GM23338 (cell line): ENCODE results near the gene MAST2. TPM values are rescaled to one million over a fixed set of nuclear protein-coding genes. Genes with fewer than 3 reads are reported as not detected.

Experiments
- ATAC-seq: fragments of 200-7000 bp; cut with Tn5 transposase; 3 replicates; pipeline ENCODE4 v1.9.1; 2020
- DNase-seq: peaks from one replicate; pipeline ENCODE4 v3.0.0-alpha.2; 2015; ENCODE audit warnings: low spot score
- H2AFZ ChIP-seq: fragments of 200-600 bp; sonication (generic); 2 replicates; pipeline ENCODE4 v1.8.0; 2016; ENCODE audit warnings: antibody characterized with exemption, mild to moderate bottlenecking, moderate library complexity
- H3F3A ChIP-seq: fragments of 200-600 bp; sonication (generic); replicated peaks from 2 replicates; pipeline ENCODE4 v1.8.0; 2017; ENCODE audit warnings: antibody characterized with exemption, mixed run types, low read depth
- H3K27ac ChIP-seq: fragments of 200-600 bp; sonication (generic); 2 replicates; pipeline ENCODE4 v1.6.1; 2016; ENCODE audit warnings: low read depth
- H3K27me3 ChIP-seq: fragments of 200-600 bp; sonication (generic); 2 replicates; pipeline ENCODE4 v1.8.0; 2016; ENCODE audit warnings: mild to moderate bottlenecking, mixed run types, moderate library complexity; ENCODE audit not compliant: insufficient read depth
- H3K36me3 ChIP-seq: fragments of 200-600 bp; sonication (generic); 2 replicates; pipeline ENCODE4 v1.8.0; 2016; ENCODE audit warnings: mild to moderate bottlenecking; ENCODE audit not compliant: insufficient read depth
- H3K4me1 ChIP-seq: fragments of 200-600 bp; sonication (generic); 2 replicates; pipeline ENCODE4 v1.8.0; 2016; ENCODE audit warnings: mild to moderate bottlenecking, moderate library complexity; ENCODE audit not compliant: insufficient read depth
- H3K4me2 ChIP-seq: fragments of 200-600 bp; sonication (generic); 2 replicates; pipeline ENCODE4 v1.7.1; 2017; ENCODE audit warnings: mixed run types
- H3K4me3 ChIP-seq: fragments of 200-600 bp; sonication (generic); 2 replicates; pipeline ENCODE4 v1.6.1; 2016; ENCODE audit warnings: mixed run types
- H3K79me2 ChIP-seq: fragments of 200-600 bp; sonication (generic); replicated peaks from 2 replicates; pipeline ENCODE4 v1.8.0; 2017; ENCODE audit warnings: mild to moderate bottlenecking; ENCODE audit not compliant: insufficient read depth
- H3K9me2 ChIP-seq: fragments of 200-600 bp; sonication (generic); 2 replicates; pipeline ENCODE4 v1.8.0; 2017; ENCODE audit not compliant: insufficient read depth
- H4K20me1 ChIP-seq: fragments of 200-600 bp; sonication (generic); replicated peaks from 2 replicates; pipeline ENCODE4 v1.8.0; 2017; ENCODE audit warnings: mild to moderate bottlenecking; ENCODE audit not compliant: insufficient read depth
- H3K27ac Mint-ChIP-seq: 2 replicates; pipeline ENCODE4 v1.8.0; 2020; ENCODE audit warnings: inconsistent platforms, mild to moderate bottlenecking, moderate library complexity, mixed read lengths
- H3K27me3 Mint-ChIP-seq: 3 replicates; pipeline ENCODE4 v1.8.0; 2022; ENCODE audit warnings: low read depth, mild to moderate bottlenecking, moderate library complexity, mixed read lengths, inconsistent platforms; ENCODE audit not compliant: insufficient read depth, poor library complexity
- H3K36me3 Mint-ChIP-seq: 3 replicates; pipeline ENCODE4 v1.8.0; 2021; ENCODE audit warnings: low read depth, mild to moderate bottlenecking, inconsistent platforms, moderate library complexity, mixed read lengths
- H3K4me1 Mint-ChIP-seq: 3 replicates; pipeline ENCODE4 v1.8.0; 2020; ENCODE audit warnings: mild to moderate bottlenecking, inconsistent platforms, mixed read lengths
- H3K4me3 Mint-ChIP-seq: 3 replicates; pipeline ENCODE4 v1.8.0; 2021; ENCODE audit warnings: moderate library complexity, mild to moderate bottlenecking, inconsistent platforms, mixed read lengths
- H3K9me3 Mint-ChIP-seq: 3 replicates; pipeline ENCODE4 v1.8.0; 2020; ENCODE audit warnings: moderate library complexity, mild to moderate bottlenecking, inconsistent platforms, mixed read lengths
- CREB1 ChIP-seq: fragments of 250-450 bp; sonication (Bioruptor Pico); IDR thresholded peaks from 2 replicates; pipeline ENCODE4 v1.5.0; 2020; ENCODE audit warnings: low read depth, mild to moderate bottlenecking, moderate library complexity
- CTCF ChIP-seq, 2 experiments: fragments of 200-600 bp in 1 of 2; sonication (generic) in 1 of 2; conservative IDR thresholded peaks; 2 replicates each; pipeline versions ENCODE4 v1.5.1 to v1.6.1; 2016 to 2017; ENCODE audit warnings: antibody characterized with exemption in 2 of 2, low read depth in 2 of 2, mild to moderate bottlenecking in 2 of 2, moderate library complexity in 1 of 2
- ETS1 ChIP-seq: IDR thresholded peaks from 2 replicates; pipeline ENCODE4 v1.6.1; 2016; ENCODE audit warnings: antibody characterized with exemption
- EZH2 ChIP-seq: fragments of 200-600 bp; sonication (generic); IDR thresholded peaks from one replicate; pipeline ENCODE4 v1.8.0; 2017; ENCODE audit warnings: antibody characterized with exemption, mild to moderate bottlenecking, low read depth; ENCODE audit not compliant: unreplicated experiment
- EZH2phosphoT487 ChIP-seq: fragments of 200-600 bp; sonication (generic); IDR thresholded peaks from one replicate; pipeline ENCODE4 v1.8.1; 2018; ENCODE audit warnings: antibody characterized with exemption; ENCODE audit not compliant: unreplicated experiment
- JUNB ChIP-seq: IDR thresholded peaks from one replicate; pipeline ENCODE4 v1.6.1; 2016; ENCODE audit warnings: antibody characterized with exemption; ENCODE audit not compliant: unreplicated experiment
- NANOG ChIP-seq: IDR thresholded peaks from 2 replicates; pipeline ENCODE4 v1.6.1; 2016; ENCODE audit warnings: antibody characterized with exemption, borderline replicate concordance
- POLR2AphosphoS5 ChIP-seq: IDR thresholded peaks from 2 replicates; pipeline ENCODE4 v1.6.1; 2016; ENCODE audit warnings: antibody characterized with exemption, low read depth
- REST ChIP-seq: IDR thresholded peaks from one replicate; pipeline ENCODE4 v1.6.1; 2018; ENCODE audit warnings: antibody characterized with exemption; ENCODE audit not compliant: unreplicated experiment
- STAT1 ChIP-seq: IDR thresholded peaks from one replicate; pipeline ENCODE4 v1.6.1; 2016; ENCODE audit warnings: antibody characterized with exemption; ENCODE audit not compliant: unreplicated experiment
- ZNF114 ChIP-seq: fragments of 250-450 bp; sonication (Bioruptor Pico); IDR thresholded peaks from 2 replicates; pipeline ENCODE4 v1.5.0; 2020; ENCODE audit warnings: mild to moderate bottlenecking, moderate library complexity
- ZNF331 ChIP-seq: fragments of 250-450 bp; sonication (Bioruptor Pico); IDR thresholded peaks from 2 replicates; pipeline ENCODE4 v1.5.0; 2020; ENCODE audit warnings: low read depth, mild to moderate bottlenecking, moderate library complexity
- ZNF462 ChIP-seq: fragments of 250-450 bp; sonication (Bioruptor Pico); IDR thresholded peaks from 2 replicates; pipeline ENCODE4 v1.5.0; 2020; ENCODE audit warnings: mild to moderate bottlenecking, moderate library complexity
- polyA plus RNA-seq: library from polyadenylated mRNA; unstranded; fragments of >200 nt; fragmentation: Nextera tagmentation; extraction: Ambion mirVana; gene quantifications from 2 replicates; pipeline ENCODE4 v1.2.1, GENCODE V29; 2016
- total RNA-seq: library from RNA; depleted of rRNA; stranded (reverse); fragments of >200 nt; shearing (Covaris generic); gene quantifications from 2 replicates; pipeline ENCODE4 v1.2.3, GENCODE V29; 2014

The MAST2 gene
- total and polyA plus RNA-seq, 2 experiments from 2014 or later: 11.5 to 57.7 TPM

- peaks cover 14% of the 10 kb centered on the region; the same call in 2 of the 3 replicates for H3K36me3 Mint-ChIP-seq
- no peak for TF ChIP-seq JUNB
- TF ChIP-seq POLR2AphosphoS5: no peak
- TF ChIP-seq ZNF114 (CRISPR knock-in tag): no peak
- no peak for TF ChIP-seq EZH2phosphoT487
- no peak for TF ChIP-seq ZNF331 (CRISPR knock-in tag)
- TF ChIP-seq STAT1: no peak
- TF ChIP-seq NANOG: no peak
- TF ChIP-seq ZNF462 (CRISPR knock-in tag): no peak
- no peak for TF ChIP-seq EZH2
- TF ChIP-seq REST: no peak
- TF ChIP-seq ETS1: no peak
- TF ChIP-seq CTCF (conservative IDR thresholded peaks at IDR 0.05; ENCODE audit: low read depth in 2 of 2): no peak
- TF ChIP-seq CREB1 (CRISPR knock-in tag): no peak
- Histone ChIP-seq H3K79me2 (peaks cover 8% of the 10 kb centered on the region; the same call in 1 of the 2 replicates), H3F3A (no peaks in the 10 kb centered on the region), H4K20me1 (0 out of 2 replicates have a peak, but pooled peaks cover 4% of the 10 kb centered on the region), H3K4me2 (no peak overlapping the region), H3K9me2 (no peaks in the 10 kb centered on the region), H3K4me3 (no peak overlapping the region), H3K4me1 (no peaks in the 10 kb centered on the region), H2AFZ (no peak overlapping the region), H3K36me3 (no peaks in the 10 kb centered on the region), H3K27ac (no peak overlapping the region), H3K27me3 (no peaks in the 10 kb centered on the region)
- H3K27ac Mint-ChIP-seq: no peak overlapping the region
- DNase-seq (no peak), ATAC-seq (no peak)
- no peaks in the 10 kb centered on the region for H3K27me3 Mint-ChIP-seq
- no peak overlapping the region for H3K4me3 Mint-ChIP-seq
- H3K9me3 Mint-ChIP-seq: no peaks in the 10 kb centered on the region
- H3K4me1 Mint-ChIP-seq: no peaks in the 10 kb centered on the region
Observed at GRCh38 chr1:45834689-45835088, 31.3 kb downstream of the MAST2 start.
